ENCODE measurements around the gene CHST14.

- no peak for TF ChIP-seq CTCF (IDR thresholded peaks at IDR 0.05; ENCODE audit: low read length)
- no peak for TF ChIP-seq EZH2 (optimal IDR thresholded peaks at IDR 0.05; ENCODE audit: low read depth, low read length)
These were observed 42.8 kb downstream of the CHST14 start for GRCh38 chr15:40513609-40514008.

Data from MM.1S (cell line).